ENCODE results near the gene NRCAM.

NRCAM gene

GRCh38 chr7:108413337-108413736 is 42.9 kb downstream of the NRCAM start:
- H3K4me3 ChIP-seq (replicated peaks; ENCODE audit: low read depth, low read length), result no peak overlapping the region
- DNase-seq (ENCODE audit: low read depth), result no peak
- no peak for TF ChIP-seq CTCF (IDR thresholded peaks at IDR 0.05; ENCODE audit: low read length, missing control alignments)

GRCh38 chr7:108409146-108409545 is 47.1 kb downstream of the NRCAM start:
- TF ChIP-seq CTCF (IDR thresholded peaks at IDR 0.05; ENCODE audit: low read length, missing control alignments), result no peak
- H3K4me3 ChIP-seq (replicated peaks; ENCODE audit: low read depth, low read length), result no peak overlapping the region
- DNase-seq (ENCODE audit: low read depth), result no peak

- H3K4me3 ChIP-seq (replicated peaks; ENCODE audit: low read depth, low read length), result no peak overlapping the region
- no peak for TF ChIP-seq CTCF (IDR thresholded peaks at IDR 0.05; ENCODE audit: low read length, missing control alignments)
- no peak for DNase-seq (ENCODE audit: low read depth)
These were observed 47.8 kb downstream of the NRCAM start for GRCh38 chr7:108408296-108408991.

- H3K4me3 ChIP-seq (replicated peaks; ENCODE audit: low read depth, low read length), result no peak overlapping the region
- DNase-seq (ENCODE audit: low read depth), result no peak
- no peak for TF ChIP-seq CTCF (IDR thresholded peaks at IDR 0.05; ENCODE audit: low read length, missing control alignments)
These were observed 48.6 kb downstream of the NRCAM start for GRCh38 chr7:108407676-108408075.

- DNase-seq (ENCODE audit: low read depth), result peak; percentile 94
- no peak overlapping the region for H3K4me3 ChIP-seq (replicated peaks; ENCODE audit: low read depth, low read length)
- TF ChIP-seq CTCF (IDR thresholded peaks at IDR 0.05; ENCODE audit: low read length, missing control alignments), result no peak
These were observed 49.9 kb downstream of the NRCAM start for GRCh38 chr7:108406222-108406890.

GRCh38 chr7:108404509-108405420 is 51.5 kb downstream of the NRCAM start:
- no peak for DNase-seq (ENCODE audit: low read depth)
- H3K4me3 ChIP-seq (replicated peaks; ENCODE audit: low read depth, low read length), result no peak overlapping the region
- no peak for TF ChIP-seq CTCF (IDR thresholded peaks at IDR 0.05; ENCODE audit: low read length, missing control alignments)

Data from fibroblast of pulmonary artery (primary cell).